ENCODE measurements around the gene SALL1.

SALL1 gene

DNA sequence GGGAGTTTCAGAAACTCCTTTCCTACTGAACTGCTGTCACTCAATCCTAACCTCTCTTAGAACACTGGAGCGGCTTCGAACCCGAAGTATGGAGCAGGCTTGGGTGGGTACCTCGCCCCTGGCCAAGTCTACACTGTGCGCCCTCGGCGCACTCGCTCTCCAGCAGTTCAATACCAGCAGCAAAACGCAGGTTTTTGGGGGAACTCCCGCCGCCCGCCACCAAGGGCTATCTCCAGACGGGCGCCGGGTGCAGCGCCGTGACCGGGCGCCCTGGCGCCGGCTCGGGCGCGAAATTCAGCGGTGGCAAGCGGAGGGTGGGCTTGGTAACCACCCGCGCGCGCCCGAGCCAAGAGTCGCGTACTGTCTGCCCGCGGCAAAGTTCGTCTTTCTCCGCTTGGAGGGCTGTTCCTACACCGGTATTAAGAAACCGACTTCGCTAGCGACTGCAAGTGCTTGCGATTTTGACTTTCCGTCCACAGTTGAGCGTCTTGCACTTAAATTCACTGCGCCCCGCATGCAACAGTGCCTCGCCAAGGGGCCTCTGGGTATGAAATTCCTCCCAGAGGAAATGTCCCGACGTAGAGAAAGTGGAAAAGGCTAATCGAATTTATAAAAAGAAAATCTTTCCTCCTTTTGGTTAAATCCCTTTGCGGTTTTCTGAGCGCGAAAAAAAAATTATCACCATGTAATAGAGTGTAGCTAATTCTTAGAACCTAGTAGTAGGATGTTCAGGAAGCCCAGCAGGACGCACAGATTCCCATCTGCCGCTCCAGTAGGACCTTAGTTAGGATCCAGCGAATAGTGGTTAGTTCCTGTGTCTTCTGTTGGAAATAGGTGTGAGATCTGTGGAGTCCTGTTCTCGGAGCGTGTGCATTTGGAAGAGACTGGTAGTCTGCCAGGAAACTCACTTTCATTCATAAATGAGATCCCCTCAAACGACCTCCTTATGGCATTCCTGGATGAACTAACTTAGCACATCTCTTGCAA is 5.0 kb upstream of the SALL1 start:
- no peak for DNase-seq

GRCh38 chr16:51155199-51155607 is 4.1 kb upstream of the SALL1 start:
- DNase-seq = no peak

GRCh38 chr16:51154271-51155171 is 3.5 kb upstream of the SALL1 start:
- DNase-seq = no peak

DNA sequence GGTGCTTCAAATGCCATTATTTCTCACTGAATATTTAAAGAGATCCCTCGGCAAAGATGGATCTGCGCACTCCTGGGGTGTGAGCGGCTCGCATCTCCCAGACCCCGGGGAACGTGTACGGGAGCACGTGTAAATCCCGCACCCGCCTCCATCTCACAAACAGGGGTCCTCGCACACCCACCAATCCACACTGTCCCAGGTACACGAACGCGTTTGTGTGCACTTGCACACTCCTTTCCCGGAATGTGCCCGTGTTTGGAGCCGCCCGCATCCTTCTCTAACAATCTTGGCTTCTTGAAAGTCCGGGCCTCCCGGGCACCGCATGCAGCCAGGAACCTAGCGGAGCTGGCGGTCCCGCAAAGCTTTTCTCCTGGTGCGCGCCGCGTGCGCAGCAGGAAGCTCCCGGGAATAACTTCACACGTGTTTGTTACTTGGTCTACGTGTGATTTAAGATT is 2.5 kb upstream of the SALL1 start:
- DNase-seq = no peak

DNA sequence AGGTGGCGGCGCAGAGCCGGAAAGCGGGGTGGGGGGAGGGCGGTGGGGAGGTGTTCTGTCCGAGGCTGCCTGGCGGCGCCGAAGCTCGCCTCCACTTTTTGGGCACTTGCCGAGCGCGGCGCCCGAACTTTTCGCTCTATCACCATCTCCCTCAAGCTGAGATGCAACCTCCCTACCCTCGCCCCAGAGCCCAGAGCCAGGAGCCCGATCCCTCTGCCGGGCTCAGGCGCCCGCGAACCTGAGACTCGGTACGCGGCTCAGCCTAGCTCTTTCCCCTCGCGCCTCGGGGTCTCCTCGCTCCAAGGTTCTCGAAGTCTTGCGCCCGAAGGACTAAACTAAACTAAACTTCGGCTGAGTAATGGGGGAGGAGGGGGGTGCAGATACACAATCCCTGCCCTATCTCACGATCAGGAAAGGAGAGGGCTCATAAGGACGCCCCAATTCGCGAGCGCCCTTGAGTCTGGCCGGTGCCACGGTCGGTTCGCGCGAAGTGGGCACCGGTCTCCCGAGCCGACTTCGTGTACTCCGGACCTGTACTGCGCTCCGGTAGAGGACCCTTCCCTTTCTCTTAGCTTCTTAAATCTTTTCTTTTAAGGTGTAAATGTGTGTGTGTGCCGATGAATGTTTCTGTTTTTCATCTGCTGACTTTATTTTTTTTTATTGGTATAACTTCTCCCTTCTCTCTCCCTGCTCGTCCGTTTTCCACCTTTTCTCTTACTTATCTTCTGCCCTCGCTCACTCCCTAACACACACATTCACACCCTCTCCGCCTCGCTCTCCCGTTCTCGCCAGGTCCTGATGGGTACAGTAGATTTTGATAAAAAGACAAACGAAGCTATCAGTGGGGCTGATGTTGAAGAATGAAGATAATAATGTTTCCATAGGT is 1.9 kb upstream of the SALL1 start:
- no peak for DNase-seq

DNA sequence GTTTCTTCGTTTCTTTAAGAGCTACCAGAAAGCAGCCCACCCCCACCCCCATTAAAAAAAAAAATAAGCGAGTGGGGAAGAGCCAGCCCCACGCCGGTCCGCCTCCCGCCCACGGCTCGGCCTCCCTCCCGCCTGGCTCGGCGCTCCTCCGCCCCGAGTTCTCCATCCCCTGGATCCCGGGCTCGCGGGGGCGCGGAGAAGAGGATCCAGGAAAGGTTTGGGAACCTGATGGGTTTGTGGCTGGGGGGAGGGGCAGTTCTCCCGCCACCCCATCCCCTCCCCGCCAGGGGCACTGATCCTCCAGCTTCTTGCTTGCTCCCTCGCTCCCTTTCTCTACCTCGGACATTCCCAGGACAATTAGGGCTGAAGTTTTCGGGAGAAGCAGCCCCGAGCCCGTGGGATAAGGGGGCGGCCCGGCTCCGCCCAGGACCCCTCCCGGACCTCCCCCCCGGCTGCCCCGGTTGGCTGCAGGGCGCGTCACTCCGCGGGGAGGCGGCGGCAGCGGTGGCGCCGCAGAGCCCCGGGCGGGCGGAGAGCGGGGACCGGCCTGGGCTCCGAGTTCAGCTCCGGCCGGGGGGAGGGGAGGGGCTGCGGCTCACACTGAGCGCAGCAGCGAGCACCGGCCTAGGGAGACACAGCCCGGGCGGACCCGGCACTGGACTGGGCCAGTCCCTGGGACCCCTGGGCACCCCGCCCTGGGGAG is 1.0 kb upstream of the SALL1 start:
- no peak for DNase-seq

DNA sequence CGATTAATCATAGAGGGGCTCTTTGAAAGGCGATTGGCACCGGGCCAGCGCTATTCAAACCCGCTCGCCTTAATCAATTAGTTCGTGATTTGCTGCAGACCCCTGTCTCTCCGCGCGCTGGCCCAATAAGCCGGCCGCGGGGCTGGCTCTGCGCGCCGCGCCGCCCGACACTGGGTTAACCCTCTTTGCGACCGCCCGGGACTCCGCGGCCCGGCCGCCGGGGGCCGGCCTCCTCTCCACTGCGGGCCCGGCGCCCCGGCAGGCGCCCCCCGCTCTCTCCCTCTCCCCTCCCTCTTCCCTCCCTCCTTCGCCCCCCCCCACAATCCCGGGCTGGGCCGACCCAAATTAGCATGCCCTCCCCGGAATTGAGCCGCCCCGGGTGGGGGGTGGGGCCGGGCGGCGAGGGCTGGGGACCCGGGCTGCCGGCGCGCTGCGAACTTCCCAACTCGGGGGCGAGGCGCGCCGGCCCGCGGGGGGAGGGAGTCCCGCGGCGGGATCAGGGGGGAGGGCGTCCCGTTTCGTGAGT is 428 bp upstream of the SALL1 start:
- DNase-seq = no peak

DNA sequence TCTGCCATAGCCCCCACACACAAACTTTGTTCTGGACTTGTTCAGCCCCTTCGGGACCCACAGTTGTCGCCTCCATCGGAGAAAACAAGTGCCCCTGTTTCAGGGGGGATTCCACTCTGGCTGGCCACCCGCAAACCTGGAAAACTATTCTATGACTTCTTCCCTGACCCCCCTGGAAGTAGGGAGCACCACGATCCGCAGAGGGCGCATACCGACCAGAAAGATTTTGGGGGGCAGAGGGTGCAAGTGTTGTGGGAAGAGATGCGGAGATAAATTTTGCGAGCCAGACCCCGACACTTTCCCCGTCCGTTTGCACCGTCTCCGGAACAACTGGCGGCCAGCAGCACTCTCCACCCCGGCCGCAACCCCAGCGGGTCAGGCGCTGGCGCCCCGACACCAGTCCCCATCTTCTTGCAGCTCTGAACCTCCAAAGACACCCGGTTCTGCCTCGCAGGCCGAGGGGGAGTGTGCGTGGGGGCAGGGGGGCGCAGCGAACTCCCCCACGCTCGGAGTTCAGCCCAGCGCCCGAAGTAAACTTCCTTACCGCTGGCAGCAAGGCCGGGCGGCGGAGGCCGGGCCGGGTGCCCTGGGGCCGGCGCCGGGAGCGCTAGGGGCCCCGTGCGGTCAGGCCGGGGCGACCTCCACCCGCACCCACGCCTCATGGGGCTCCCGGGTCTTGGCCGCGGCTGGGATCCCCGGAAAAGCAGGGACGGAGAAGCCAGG is 744 bp downstream of the SALL1 start:
- no peak for DNase-seq

DNA sequence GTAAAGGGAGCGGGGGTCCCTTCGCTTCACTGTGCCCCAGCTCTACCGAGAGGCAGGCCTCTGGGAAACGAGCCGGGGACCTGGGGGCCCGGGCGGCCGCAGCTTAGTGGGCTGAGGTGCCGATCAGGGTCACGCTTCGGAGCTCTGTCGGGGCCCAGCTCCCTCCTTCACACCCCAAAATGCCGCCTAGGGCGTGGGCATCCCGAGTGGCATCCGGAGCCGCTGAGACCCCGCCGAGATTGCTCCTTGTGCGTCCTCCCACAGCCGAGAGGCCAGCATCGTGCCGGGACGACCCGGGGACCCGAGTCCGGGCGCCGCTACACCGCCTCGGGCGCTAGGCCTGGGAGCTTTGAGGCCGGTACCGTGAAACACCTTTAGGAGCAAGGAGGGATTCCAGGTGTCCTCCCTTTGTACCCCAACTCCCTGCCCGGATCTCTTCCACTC is 1.3 kb downstream of the SALL1 start:
- DNase-seq = no peak

DNA sequence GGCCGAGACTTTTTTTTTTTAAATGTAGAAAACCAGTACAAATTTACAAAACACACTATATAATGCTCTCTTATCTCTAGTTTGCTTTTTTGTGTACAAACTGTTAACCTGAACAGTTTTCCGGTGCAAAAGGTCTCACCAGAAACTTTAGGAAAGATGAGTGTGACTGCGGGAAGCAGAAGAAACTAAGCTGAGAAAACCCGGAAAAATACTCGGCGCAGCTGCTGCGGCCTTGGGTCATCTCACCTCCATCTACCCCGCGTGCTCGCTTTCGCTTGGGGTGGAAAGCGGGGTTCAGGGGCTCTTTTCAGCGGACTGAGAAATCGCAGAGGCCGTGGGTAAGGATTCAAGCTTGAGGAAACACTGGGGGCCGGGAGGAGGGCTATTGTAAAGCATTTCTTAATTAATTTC is 1.8 kb downstream of the SALL1 start:
- DNase-seq = no peak

DNA sequence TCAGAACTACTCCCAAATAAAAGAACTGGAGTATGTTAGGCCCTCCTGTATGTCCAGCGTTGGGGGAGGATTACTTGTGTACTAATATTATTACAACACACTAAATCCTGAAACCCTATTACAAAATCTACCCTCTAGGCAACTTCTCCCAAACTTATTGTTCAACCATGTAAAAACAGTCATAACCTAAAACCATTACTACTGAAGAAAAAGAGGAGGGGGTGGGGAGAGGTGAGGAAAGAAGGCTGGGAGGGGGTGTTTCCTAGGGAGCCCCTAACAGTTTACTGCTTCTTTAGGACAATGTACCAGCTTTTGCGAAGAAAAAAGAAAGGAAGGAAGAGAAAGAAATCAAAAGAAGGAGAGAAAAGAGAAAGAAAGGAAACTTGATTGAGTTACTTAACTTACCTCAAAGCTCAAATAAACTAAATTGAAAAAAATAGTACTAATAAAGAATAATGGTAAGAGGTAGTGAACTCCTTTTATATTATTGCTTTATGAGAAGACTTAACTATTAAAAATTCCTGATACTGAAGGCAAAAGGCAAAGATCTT is 2.3 kb downstream of the SALL1 start:
- DNase-seq = no peak

DNA sequence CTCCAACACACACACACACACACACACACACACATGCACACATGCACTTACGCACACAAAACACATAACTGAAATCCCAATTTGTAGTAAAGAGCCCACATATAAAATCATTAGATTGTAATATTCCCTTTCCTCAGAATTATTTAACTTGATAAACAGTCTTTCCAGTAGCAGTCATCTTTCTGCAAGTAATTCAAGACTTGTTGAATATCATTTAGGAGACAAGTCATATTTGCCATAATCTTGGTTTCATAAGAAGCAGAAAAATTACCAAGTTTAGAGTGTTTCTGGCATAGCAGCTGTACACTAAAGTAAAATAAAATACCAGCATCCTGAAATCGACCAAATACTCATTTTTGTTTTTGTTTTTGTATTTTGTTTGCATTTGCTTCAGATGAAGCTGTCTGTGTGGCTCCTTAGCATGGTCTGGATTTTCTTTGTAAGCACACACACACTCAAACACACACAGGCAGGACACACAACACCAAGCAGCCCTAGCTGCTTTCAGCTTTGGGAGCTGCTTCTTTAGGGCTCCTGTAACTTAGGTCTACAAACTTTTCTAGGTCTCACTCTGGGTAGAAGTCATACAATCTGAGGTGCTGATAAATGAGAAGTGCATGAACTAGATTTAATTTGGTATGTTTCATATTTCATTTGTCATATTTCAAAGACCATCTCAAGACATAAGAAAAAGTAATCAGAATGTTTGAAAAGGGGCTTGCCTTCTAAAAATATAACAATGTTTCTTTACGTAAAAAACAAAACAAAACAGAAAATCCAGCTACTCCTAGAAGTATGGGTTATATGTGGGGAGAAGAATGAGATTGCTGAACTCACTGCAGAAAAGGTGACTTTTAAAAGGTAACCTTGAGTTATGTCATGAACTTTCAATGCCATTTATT is 3.0 kb downstream of the SALL1 start:
- DNase-seq = no peak

DNA sequence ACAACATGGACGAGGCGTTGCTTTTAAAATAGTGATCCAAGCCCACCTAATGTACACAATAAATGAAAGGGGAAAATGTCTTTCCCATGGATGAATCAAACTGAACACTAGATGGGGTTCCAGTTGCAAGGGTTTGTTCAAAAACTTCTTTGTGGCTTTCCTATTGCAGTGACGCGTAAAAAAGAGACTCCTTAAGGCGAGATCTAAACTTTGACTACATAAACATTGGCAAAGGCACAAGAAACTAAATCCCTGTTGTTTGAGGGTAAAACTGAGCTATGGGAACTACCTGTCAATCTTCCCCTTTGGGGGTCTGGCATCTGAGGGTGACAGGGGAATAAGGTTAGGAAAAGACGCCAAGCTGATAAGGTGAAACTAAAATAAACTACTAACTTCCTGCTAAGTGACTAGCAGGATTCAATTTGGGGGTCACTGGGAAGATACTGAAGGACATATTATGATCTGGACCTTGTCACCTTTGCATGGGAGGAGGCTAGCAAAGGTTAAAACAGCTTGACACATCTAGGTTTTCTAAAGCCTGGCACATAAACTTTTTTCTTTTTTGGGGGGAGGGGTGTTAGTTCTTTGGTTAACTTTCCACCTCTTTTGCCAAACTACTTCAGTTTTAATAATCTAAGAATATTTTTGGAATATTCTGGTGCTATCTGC is 4.7 kb downstream of the SALL1 start:
- DNase-seq = no peak

DNA sequence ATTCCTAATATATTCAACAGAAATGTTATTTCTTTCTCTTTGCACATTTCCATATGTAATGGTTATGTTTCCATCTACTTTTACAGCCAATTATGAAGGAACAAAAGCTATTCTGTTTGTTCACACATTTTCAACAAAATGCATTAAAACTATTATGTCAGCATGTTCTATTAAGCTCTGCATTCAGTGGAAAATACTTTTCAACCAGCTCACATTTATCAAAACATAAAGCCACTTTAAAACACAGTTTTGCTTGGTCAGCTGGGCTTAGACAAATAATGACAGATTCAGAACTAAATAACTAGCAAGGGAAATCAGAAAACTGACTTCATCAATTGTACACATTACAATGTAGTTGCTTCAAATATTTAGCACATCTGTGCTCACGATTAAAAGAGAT is 6.9 kb downstream of the SALL1 start:
- no peak for DNase-seq

DNA sequence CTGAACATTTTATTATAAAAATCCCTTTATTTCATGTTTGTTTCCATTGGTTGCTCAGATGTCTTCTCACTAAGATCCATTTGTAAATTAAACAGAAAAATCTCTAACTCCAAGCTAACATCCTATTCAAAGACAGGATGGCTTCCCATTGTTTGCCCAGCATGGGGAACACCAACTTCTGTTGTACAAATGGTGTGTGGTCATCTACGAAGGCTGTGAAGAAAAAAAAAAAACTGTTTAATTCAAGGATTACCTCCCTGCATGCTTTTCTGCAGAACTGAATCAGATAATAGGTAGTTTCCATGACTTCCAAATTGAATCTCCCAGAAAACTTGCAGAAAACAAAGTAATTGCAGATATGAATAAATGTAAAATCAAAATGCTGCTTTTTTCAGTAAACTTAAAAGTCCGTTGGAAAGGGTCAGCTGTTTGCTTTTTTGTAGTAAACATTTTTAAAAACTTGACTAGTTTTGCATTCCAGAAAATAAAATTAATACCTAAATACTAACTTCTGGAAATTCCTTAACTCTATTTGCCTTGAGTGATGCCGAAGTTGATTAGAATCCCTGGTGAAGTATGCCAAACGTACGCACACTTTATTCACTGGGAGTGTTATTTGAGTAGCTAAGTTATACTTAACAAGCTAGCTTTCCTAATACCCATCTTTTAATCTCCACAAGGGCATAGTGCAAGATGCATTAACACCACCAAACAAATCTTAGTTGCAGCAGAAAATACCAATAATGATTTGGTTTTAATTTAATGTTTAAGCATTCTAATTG is 7.7 kb downstream of the SALL1 start:
- DNase-seq = no peak

DNA sequence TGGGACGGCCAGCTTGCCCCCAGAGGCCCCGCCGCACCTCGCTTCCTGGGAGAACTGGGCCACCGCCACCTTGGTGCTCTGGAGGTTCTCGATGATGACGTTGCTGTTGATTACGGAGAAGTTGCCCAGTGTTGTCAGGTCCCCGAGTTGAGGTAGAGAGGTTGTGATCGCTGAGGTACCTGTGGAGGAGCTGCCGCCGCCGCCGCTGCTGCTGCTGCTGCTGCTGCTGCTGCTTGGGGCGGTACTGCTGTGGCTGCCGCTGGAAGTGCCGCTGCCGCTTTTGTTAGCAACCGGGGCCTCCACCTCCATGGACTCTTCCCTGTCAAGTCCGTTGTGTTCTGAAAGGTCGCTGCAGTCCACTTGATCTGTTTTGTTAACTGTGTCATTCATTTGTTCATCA is 9.5 kb downstream of the SALL1 start:
- no peak for DNase-seq

DNA sequence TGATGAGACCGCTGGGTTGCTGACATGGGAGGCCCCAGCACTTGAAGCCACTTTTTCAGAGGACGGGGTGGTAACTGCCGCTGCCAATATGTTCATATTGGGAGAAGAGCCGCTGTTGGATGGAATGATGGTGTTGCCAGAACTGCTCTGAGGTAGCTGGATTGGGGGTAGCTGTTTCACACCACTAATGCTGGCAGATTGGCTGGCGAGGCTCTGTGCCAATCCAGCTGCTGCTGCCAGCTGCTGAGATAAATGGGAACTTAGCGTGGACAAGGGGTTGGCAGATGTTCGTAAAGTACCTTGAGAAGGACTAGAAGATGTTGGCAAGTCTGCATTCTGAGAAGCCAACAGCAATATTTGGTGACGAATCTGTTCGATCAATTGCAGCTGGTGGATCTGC is 10.0 kb downstream of the SALL1 start:
- no peak for DNase-seq

DNA sequence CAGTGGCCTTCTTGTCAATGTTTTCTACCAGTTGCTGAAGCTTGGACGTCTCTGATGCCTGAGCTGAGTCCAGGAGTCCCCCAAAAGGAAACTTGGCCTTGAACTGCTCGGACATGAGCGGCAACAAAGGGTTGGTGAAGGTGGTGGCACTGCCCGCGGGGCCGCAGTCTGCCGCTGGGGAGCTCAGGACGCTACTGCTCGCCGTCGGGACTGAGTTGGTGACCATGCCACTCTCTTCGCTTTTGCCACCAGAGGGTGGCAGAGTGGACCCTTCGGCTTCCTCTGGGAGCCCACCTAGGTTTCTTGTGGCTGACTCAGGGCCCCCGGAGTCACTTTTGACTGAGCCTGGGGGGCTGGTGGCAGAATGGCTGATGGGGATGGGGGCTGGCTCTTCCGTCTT is 11.0 kb downstream of the SALL1 start:
- DNase-seq = no peak

All from stimulated activated CD4-positive, alpha-beta T cell treated with anti-CD3 and anti-CD28 coated beads, Interleukin-4, amount 100 ng/mL, for 4 hours (primary cell).